ENCODE data around the gene ZNF324.
"Not testable (repeated sequence)": the region's sequence is repeated elsewhere in the genome, so short reads cannot be mapped to it uniquely, and the experiment has no call there.

ZNF324 gene

GRCh38 chr19:58473775-58474174 is 6.9 kb downstream of the ZNF324 start:
- no peak for DNase-seq

GRCh38 chr19:58474291-58474996 is 7.6 kb downstream of the ZNF324 start:
- no peak for DNase-seq

- DNase-seq: no peak
These were observed 8.3 kb downstream of the ZNF324 start for GRCh38 chr19:58474997-58475713.

- DNase-seq: peak; percentile 96 to 97
These were observed 9.0 kb downstream of the ZNF324 start, which contains the start of gene ZNF446 for GRCh38 chr19:58475714-58476497. Gene ZNF446 (plus strand): TSS chr19:58476352. CDS start chr19:58477219, 867 bp downstream.

- DNase-seq: no peak
These were observed 9.7 kb downstream of the ZNF324 start for GRCh38 chr19:58476498-58477015.

- DNase-seq: no peak
These were observed 10.2 kb downstream of the ZNF324 start for GRCh38 chr19:58477130-58477529.

- no peak for DNase-seq
These were observed 11.0 kb downstream of the ZNF324 start for GRCh38 chr19:58477871-58478270.

- no peak for DNase-seq
These were observed 12.4 kb downstream of the ZNF324 start for GRCh38 chr19:58479303-58479702.

- no peak for DNase-seq
These were observed 13.0 kb downstream of the ZNF324 start for GRCh38 chr19:58479736-58480480.

- no peak for DNase-seq
These were observed 13.6 kb downstream of the ZNF324 start for GRCh38 chr19:58480481-58480830.

- DNase-seq: no peak
These were observed 14.0 kb downstream of the ZNF324 start for GRCh38 chr19:58480831-58481230.

- DNase-seq: no peak
These were observed 15.5 kb downstream of the ZNF324 start for GRCh38 chr19:58482372-58482771.

GRCh38 chr19:58483776-58484175 is 16.9 kb downstream of the ZNF324 start:
- DNase-seq: no peak

GRCh38 chr19:58484349-58484748 is 17.5 kb downstream of the ZNF324 start:
- DNase-seq: not testable (repeated sequence)

- no peak for DNase-seq
These were observed 24.5 kb downstream of the ZNF324 start for GRCh38 chr19:58491393-58491792.

- DNase-seq: no peak
These were observed 25.4 kb downstream of the ZNF324 start for GRCh38 chr19:58492265-58492664.

GRCh38 chr19:58497634-58498170 is 30.8 kb downstream of the ZNF324 start:
- DNase-seq: no peak

GRCh38 chr19:58498316-58499020 is 31.6 kb downstream of the ZNF324 start:
- DNase-seq: no peak

- peak; percentile 97 to 98 for DNase-seq
These were observed 32.4 kb downstream of the ZNF324 start for GRCh38 chr19:58499021-58499927.

- no peak for DNase-seq
These were observed 33.4 kb downstream of the ZNF324 start for GRCh38 chr19:58500242-58500641.
